Measurements from ENCODE around the gene MSH6. TPM values are rescaled to one million over a fixed set of nuclear protein-coding genes. Genes with fewer than 3 reads are reported as not detected.

The MSH6 gene
- polyA plus RNA-seq (2013, experiment 1 of 2), result 135 TPM
- 139 TPM for polyA plus RNA-seq (2013, experiment 2 of 2)

GRCh38 chr2:47782671-47783485, at the start of gene MSH6:
Gene MSH6, plus strand, starts transcription at chr2:47783145. Its CDS starts 89 bp downstream, at chr2:47783234.
- Histone ChIP-seq H4K8ac (ENCODE audit: low read depth, low read length) (peak within 1 kb of the TSS; percentile 98), H4K5ac (ENCODE audit: low read length) (no peak within 1 kb of the TSS)
- WGBS (ENCODE audit: extremely low coverage, insufficient coverage, low lambda C conversion rate), result no CpG with 5 or more reads among the region's 98 CpGs

GRCh38 chr2:47735136-47735869, 47.6 kb upstream of the MSH6 start:
- no CpG with 5 or more reads among the region's 4 CpGs for WGBS (ENCODE audit: extremely low coverage, insufficient coverage, low lambda C conversion rate)

More at GRCh38 chr2:47782671-47783485, at the start of gene MSH6:
- Histone ChIP-seq H2BK15ac (replicated peaks; ENCODE audit: low read depth) (peak within 1 kb of the TSS; percentile 25), H3K18ac (ENCODE audit: low read length) (peak within 1 kb of the TSS; percentile 91), H2BK120ac (ENCODE audit: low read depth, low read length) (peak within 1 kb of the TSS; percentile 47), H3K4me3 (ENCODE audit: low read length) (peak within 1 kb of the TSS; percentile 84), H3K79me2 (ENCODE audit: control insufficient read depth, insufficient read depth, low read length) (peaks cover 38% of the 10 kb centered on the region), H3K4ac (ENCODE audit: low read depth, low read length) (peak within 1 kb of the TSS; percentile 94), H3K27ac (ENCODE audit: low read depth, low read length) (peak within 1 kb of the TSS; percentile 96), H3K4me1 (ENCODE audit: control insufficient read depth, low read depth, low read length) (no peaks in the 10 kb centered on the region), H3K27me3 (ENCODE audit: insufficient read depth, low read length, poor library complexity) (no peaks in the 10 kb centered on the region), H3K4me2 (ENCODE audit: low read length) (peak within 1 kb of the TSS; percentile 98), H2BK5ac (ENCODE audit: low read length) (peak within 1 kb of the TSS; percentile 78), H3K79me1 (ENCODE audit: low read length) (no peaks in the 10 kb centered on the region), H3K56ac (ENCODE audit: low read length) (peak within 1 kb of the TSS; percentile 99), H3K9ac (ENCODE audit: low read length) (peak within 1 kb of the TSS; percentile 96), H3K36me3 (ENCODE audit: control insufficient read depth, insufficient read depth, low read length) (no peaks in the 10 kb centered on the region), H3K23ac (ENCODE audit: low read length) (peak within 1 kb of the TSS; percentile 66), H2AK5ac (ENCODE audit: low read length) (no peak within 1 kb of the TSS)
- peak; percentile 96 for DNase-seq

GRCh38 chr2:47735912-47736311, 47.0 kb upstream of the MSH6 start:
- H4K8ac ChIP-seq (ENCODE audit: low read depth, low read length), result no peak overlapping the region
- no peak overlapping the region for H2BK15ac ChIP-seq (replicated peaks; ENCODE audit: low read depth)
- no peak overlapping the region for H2BK5ac ChIP-seq (ENCODE audit: low read length)
- H3K4me1 ChIP-seq (ENCODE audit: control insufficient read depth, low read depth, low read length), result peaks cover 3% of the 10 kb centered on the region
- H2BK120ac ChIP-seq (ENCODE audit: low read depth, low read length), result no peak overlapping the region
- H3K79me2 ChIP-seq (ENCODE audit: control insufficient read depth, insufficient read depth, low read length), result no peaks in the 10 kb centered on the region
- no peak overlapping the region for H3K56ac ChIP-seq (ENCODE audit: low read length)
- H3K9ac ChIP-seq (ENCODE audit: low read length), result no peak overlapping the region
- H3K23ac ChIP-seq (ENCODE audit: low read length), result no peak overlapping the region
- H3K18ac ChIP-seq (ENCODE audit: low read length), result no peak overlapping the region
- DNase-seq, result no peak
- no peak overlapping the region for H3K4me2 ChIP-seq (ENCODE audit: low read length)
- no peak overlapping the region for H3K4ac ChIP-seq (ENCODE audit: low read depth, low read length)
- H4K5ac ChIP-seq (ENCODE audit: low read length), result no peak overlapping the region
- no peak overlapping the region for H2AK5ac ChIP-seq (ENCODE audit: low read length)
- no peaks in the 10 kb centered on the region for H3K79me1 ChIP-seq (ENCODE audit: low read length)
- H3K36me3 ChIP-seq (ENCODE audit: control insufficient read depth, insufficient read depth, low read length), result no peaks in the 10 kb centered on the region
- no CpG with 5 or more reads among the region's 3 CpGs for WGBS (ENCODE audit: extremely low coverage, insufficient coverage, low lambda C conversion rate)
- no peak overlapping the region for H3K4me3 ChIP-seq (ENCODE audit: low read length)
- no peak overlapping the region for H3K27ac ChIP-seq (ENCODE audit: low read depth, low read length)
- no peaks in the 10 kb centered on the region for H3K27me3 ChIP-seq (ENCODE audit: insufficient read depth, low read length, poor library complexity)

More at GRCh38 chr2:47735136-47735869, 47.6 kb upstream of the MSH6 start:
- no peak overlapping the region for H3K27ac ChIP-seq (ENCODE audit: low read depth, low read length)
- no peak overlapping the region for H4K8ac ChIP-seq (ENCODE audit: low read depth, low read length)
- H3K79me1 ChIP-seq (ENCODE audit: low read length), result no peaks in the 10 kb centered on the region
- H3K4ac ChIP-seq (ENCODE audit: low read depth, low read length), result no peak overlapping the region
- no peak overlapping the region for H3K4me2 ChIP-seq (ENCODE audit: low read length)
- H3K56ac ChIP-seq (ENCODE audit: low read length), result no peak overlapping the region
- H2AK5ac ChIP-seq (ENCODE audit: low read length), result no peak overlapping the region
- no peak overlapping the region for H2BK120ac ChIP-seq (ENCODE audit: low read depth, low read length)
- no peaks in the 10 kb centered on the region for H3K79me2 ChIP-seq (ENCODE audit: control insufficient read depth, insufficient read depth, low read length)
- no peak overlapping the region for H3K23ac ChIP-seq (ENCODE audit: low read length)
- no peaks in the 10 kb centered on the region for H3K36me3 ChIP-seq (ENCODE audit: control insufficient read depth, insufficient read depth, low read length)
- no peak overlapping the region for H3K9ac ChIP-seq (ENCODE audit: low read length)
- no peak overlapping the region for H2BK5ac ChIP-seq (ENCODE audit: low read length)
- no peak overlapping the region for H4K5ac ChIP-seq (ENCODE audit: low read length)
- H2BK15ac ChIP-seq (replicated peaks; ENCODE audit: low read depth), result no peak overlapping the region
- H3K4me3 ChIP-seq (ENCODE audit: low read length), result no peak overlapping the region
- no peak for DNase-seq
- no peak overlapping the region for H3K18ac ChIP-seq (ENCODE audit: low read length)
- H3K4me1 ChIP-seq (ENCODE audit: control insufficient read depth, low read depth, low read length), result peaks cover 3% of the 10 kb centered on the region
- H3K27me3 ChIP-seq (ENCODE audit: insufficient read depth, low read length, poor library complexity), result no peaks in the 10 kb centered on the region

- no peak overlapping the region for H4K5ac ChIP-seq (ENCODE audit: low read length)
- WGBS (ENCODE audit: extremely low coverage, insufficient coverage, low lambda C conversion rate), result no CpG with 5 or more reads among the region's 3 CpGs
- no peak for DNase-seq
Measured at GRCh38 chr2:47737191-47737975, 45.6 kb upstream of the MSH6 start.

GRCh38 chr2:47738331-47738730, 44.6 kb upstream of the MSH6 start:
- Histone ChIP-seq H3K23ac (ENCODE audit: low read length) (no peak overlapping the region), H2BK15ac (replicated peaks; ENCODE audit: low read depth) (no peak overlapping the region), H3K27ac (ENCODE audit: low read depth, low read length) (no peak overlapping the region), H3K79me1 (ENCODE audit: low read length) (no peaks in the 10 kb centered on the region), H3K4me1 (ENCODE audit: control insufficient read depth, low read depth, low read length) (peaks cover 9% of the 10 kb centered on the region), H3K18ac (ENCODE audit: low read length) (peak overlapping the region; percentile 76), H4K8ac (ENCODE audit: low read depth, low read length) (no peak overlapping the region), H2BK120ac (ENCODE audit: low read depth, low read length) (no peak overlapping the region), H3K4me3 (ENCODE audit: low read length) (no peak overlapping the region), H3K79me2 (ENCODE audit: control insufficient read depth, insufficient read depth, low read length) (no peaks in the 10 kb centered on the region), H3K9ac (ENCODE audit: low read length) (no peak overlapping the region), H3K36me3 (ENCODE audit: control insufficient read depth, insufficient read depth, low read length) (no peaks in the 10 kb centered on the region), H3K4ac (ENCODE audit: low read depth, low read length) (no peak overlapping the region), H2BK5ac (ENCODE audit: low read length) (no peak overlapping the region), H3K27me3 (ENCODE audit: insufficient read depth, low read length, poor library complexity) (no peaks in the 10 kb centered on the region), H2AK5ac (ENCODE audit: low read length) (no peak overlapping the region), H3K4me2 (ENCODE audit: low read length) (no peak overlapping the region), H3K56ac (ENCODE audit: low read length) (peak overlapping the region; percentile 2), H4K5ac (ENCODE audit: low read length) (no peak overlapping the region)
- DNase-seq, result no peak
- no CpG with 5 or more reads among the region's 5 CpGs for WGBS (ENCODE audit: extremely low coverage, insufficient coverage, low lambda C conversion rate)

More at GRCh38 chr2:47737191-47737975, 45.6 kb upstream of the MSH6 start:
- H3K79me1 ChIP-seq (ENCODE audit: low read length), result no peaks in the 10 kb centered on the region
- H3K18ac ChIP-seq (ENCODE audit: low read length), result no peak overlapping the region
- no peak overlapping the region for H4K8ac ChIP-seq (ENCODE audit: low read depth, low read length)
- H3K4me2 ChIP-seq (ENCODE audit: low read length), result no peak overlapping the region
- no peaks in the 10 kb centered on the region for H3K27me3 ChIP-seq (ENCODE audit: insufficient read depth, low read length, poor library complexity)
- no peak overlapping the region for H3K4ac ChIP-seq (ENCODE audit: low read depth, low read length)
- no peak overlapping the region for H2BK15ac ChIP-seq (replicated peaks; ENCODE audit: low read depth)
- no peak overlapping the region for H3K4me3 ChIP-seq (ENCODE audit: low read length)
- no peak overlapping the region for H3K23ac ChIP-seq (ENCODE audit: low read length)
- H2BK5ac ChIP-seq (ENCODE audit: low read length), result no peak overlapping the region
- H3K36me3 ChIP-seq (ENCODE audit: control insufficient read depth, insufficient read depth, low read length), result no peaks in the 10 kb centered on the region
- H3K4me1 ChIP-seq (ENCODE audit: control insufficient read depth, low read depth, low read length), result peaks cover 7% of the 10 kb centered on the region
- no peaks in the 10 kb centered on the region for H3K79me2 ChIP-seq (ENCODE audit: control insufficient read depth, insufficient read depth, low read length)
- H2AK5ac ChIP-seq (ENCODE audit: low read length), result no peak overlapping the region
- H3K27ac ChIP-seq (ENCODE audit: low read depth, low read length), result no peak overlapping the region
- no peak overlapping the region for H3K9ac ChIP-seq (ENCODE audit: low read length)
- no peak overlapping the region for H2BK120ac ChIP-seq (ENCODE audit: low read depth, low read length)
- no peak overlapping the region for H3K56ac ChIP-seq (ENCODE audit: low read length)
